Ovary (tissue), 9 donors: ENCODE measurements around the gene ADGRG1. TPM values are rescaled to one million over a fixed set of nuclear protein-coding genes. Genes with fewer than 3 reads are reported as not detected.

Experiments
- DNase-seq, 5 donors: peaks; one replicate each; pipeline ENCODE4 v3.0.0-alpha.2; 2019 to 2020
- H3K27ac ChIP-seq, 2 donors: fragments of 200-600 bp; one replicate each; pipeline versions ENCODE4 v1.5.1 to v1.8.0; 2019 to 2022
- H3K27me3 ChIP-seq: fragments of 200-600 bp; one replicate; pipeline ENCODE4 v1.8.0; 2022
- H3K36me3 ChIP-seq: fragments of 200-600 bp; sonication (generic); one replicate; pipeline ENCODE4 v1.5.1; 2019
- H3K4me1 ChIP-seq: one replicate; pipeline ENCODE4 v1.8.1; 2013; ENCODE audit warnings: mild to moderate bottlenecking, moderate library complexity; ENCODE audit not compliant: insufficient read depth
- H3K4me3 ChIP-seq: fragments of 200-600 bp; sonication (generic); one replicate; pipeline ENCODE4 v1.5.1; 2017
- H3K9me3 ChIP-seq, 2 donors: fragments of 200-600 bp in 1 of 2; sonication (generic) in 1 of 2; one replicate each; pipeline versions ENCODE4 v1.5.1 to v1.8.1; 2013 to 2019; ENCODE audit warnings: mild to moderate bottlenecking in 1 of 2, moderate library complexity in 1 of 2
- CTCF ChIP-seq, 3 donors: fragments of 450-650 bp in 2 of 3; fragments of 200-600 bp in 1 of 3; IDR thresholded peaks; one replicate each; pipeline versions ENCODE4 v1.5.1 to v1.8.0; 2016 to 2022; ENCODE audit warnings: antibody characterized with exemption in 3 of 3, mild to moderate bottlenecking in 1 of 3
- EP300 ChIP-seq: sonication (generic); formaldehyde crosslinking; IDR thresholded peaks from one replicate; pipeline ENCODE4 v1.6.1; 2017; ENCODE audit warnings: antibody characterized with exemption
- POLR2A ChIP-seq: fragments of 450-650 bp; IDR thresholded peaks from one replicate; pipeline ENCODE4 v1.6.1; 2017; ENCODE audit warnings: antibody characterized with exemption, mild to moderate bottlenecking, moderate library complexity
- WGBS, 3 donors: extraction: QIAGEN DNeasy Blood & Tissue Kit in 1 of 3; methylation state at CpG; one replicate each; pipeline versions ENCODE4 v1.1.5 to v1.1.7; 2013 to 2017; 5-methylcytosine and 5-hydroxymethylcytosine counted together
- intact Hi-C, 4 donors: fragments of 100-400 bp; cut with DNase I; formaldehyde crosslinking; loops; one replicate each; pipeline versions ENCODE4 v1.11.0 to v1.15.1; 2022 to 2023
- polyA plus RNA-seq, 2 donors: library from polyadenylated mRNA; stranded (reverse); fragments of 200-250 nt in 1 of 2; fragments of 350-450 nt in 1 of 2; fragmentation: Illumina TruSeq in 1 of 2; extraction: RNeasy Lipid Tissue Mini Kit (QIAGEN cat#74804) in 1 of 2; gene quantifications; one replicate each; pipeline ENCODE4 v1.2.3, GENCODE V29; 2013 to 2014
- total RNA-seq, 7 donors: library from RNA; depleted of rRNA in 2 of 7; stranded (reverse); fragments of >200 nt in 2 of 7; fragmentation: NEBNext Ultra II Directional in 3 of 7; extraction: Animal tissue kit (Norgen Biotek cat#: 25700) in 3 of 7; gene quantifications; one replicate each; pipeline versions ENCODE4 v1.1.0 to v1.2.4, GENCODE V29; 2016 to 2023
- donor health status: DM: no; HTN: no; CAD: no; lungs with moderate emphysema.
- donor health status: DM: no; HTN: no; CAD: no.
- donor health status: Bipolar disorder and iron deficiency.
- donor health status: DM: yes; HTN: yes; CAD: no.
- donor health status: DM: no; HTN: no; CAD: no.
- donor health status: DM: yes; HTN: yes; CAD: no.

The ADGRG1 gene
- total and polyA plus RNA-seq, 9 donors, result 6.2 to 54.0 (median 9.1) TPM

DNA sequence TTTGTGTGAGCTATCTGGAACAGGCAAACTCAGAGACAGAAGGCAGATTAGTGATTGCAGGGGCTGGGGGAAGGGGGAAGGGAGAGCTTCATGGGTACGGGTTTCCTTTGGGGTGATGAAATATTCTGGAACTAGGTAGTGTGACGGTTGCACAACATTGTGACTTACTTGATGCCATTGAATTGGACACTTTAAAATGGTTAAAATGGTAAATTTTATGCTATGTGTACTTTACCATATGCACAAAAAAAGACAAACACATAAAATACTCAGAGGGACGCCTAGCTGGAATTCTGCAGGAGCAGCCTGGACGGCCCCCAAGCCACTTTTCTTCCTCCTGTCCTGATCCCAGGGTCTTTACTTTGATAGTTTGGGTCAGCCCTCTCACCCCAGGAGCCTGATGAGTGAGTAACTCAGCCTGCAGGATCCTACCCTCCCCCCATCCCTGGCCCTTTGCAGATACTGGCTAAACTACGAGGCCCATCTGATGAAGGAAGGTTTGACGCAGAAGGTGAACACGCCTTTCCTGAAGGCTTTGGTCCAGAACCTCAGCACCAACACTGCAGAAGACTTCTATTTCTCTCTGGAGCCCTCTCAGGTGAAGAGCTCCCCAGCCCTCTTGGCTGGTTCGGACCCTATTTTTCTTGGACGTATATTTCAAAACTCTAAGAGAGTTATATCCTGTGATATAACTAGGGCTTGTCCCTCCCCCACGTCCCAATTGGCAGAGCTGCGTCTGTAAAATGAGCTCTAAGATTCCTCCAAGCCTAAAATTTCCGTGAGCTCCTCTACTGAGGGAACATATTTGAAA, 47.5 kb downstream of the ADGRG1 start:
- Histone ChIP-seq H3K27ac (no peak overlapping the region), H3K9me3 (no peaks in the 10 kb centered on the region), H3K36me3 (no peaks in the 10 kb centered on the region), H3K4me1 (no peaks in the 10 kb centered on the region), H3K4me3 (no peak overlapping the region), H3K27me3 (no peaks in the 10 kb centered on the region)
- 20 to 28% (median 24%) methylated on average over 12 of the region's 12 CpGs for WGBS, 3 donors
- TF ChIP-seq POLR2A (no peak), CTCF (IDR thresholded peaks at IDR 0.05) (no peak), EP300 (no peak)
- intact Hi-C loops, result no loop called here
- DNase-seq, result no peak

GRCh38 chr16:57676553-57677085, 48.2 kb downstream of the ADGRG1 start:
- no peak for TF ChIP-seq POLR2A
- no peak for TF ChIP-seq EP300
- TF ChIP-seq CTCF (IDR thresholded peaks at IDR 0.05), result no peak
- DNase-seq, result no peak
- Histone ChIP-seq H3K4me1 (no peaks in the 10 kb centered on the region), H3K27me3 (no peaks in the 10 kb centered on the region), H3K27ac (no peak overlapping the region), H3K9me3 (no peaks in the 10 kb centered on the region), H3K36me3 (no peaks in the 10 kb centered on the region), H3K4me3 (no peak overlapping the region)
- intact Hi-C loops, result no loop called here
- WGBS, 3 donors, result 42 to 66% (median 44%) methylated on average over 4 of the region's 4 CpGs

DNA sequence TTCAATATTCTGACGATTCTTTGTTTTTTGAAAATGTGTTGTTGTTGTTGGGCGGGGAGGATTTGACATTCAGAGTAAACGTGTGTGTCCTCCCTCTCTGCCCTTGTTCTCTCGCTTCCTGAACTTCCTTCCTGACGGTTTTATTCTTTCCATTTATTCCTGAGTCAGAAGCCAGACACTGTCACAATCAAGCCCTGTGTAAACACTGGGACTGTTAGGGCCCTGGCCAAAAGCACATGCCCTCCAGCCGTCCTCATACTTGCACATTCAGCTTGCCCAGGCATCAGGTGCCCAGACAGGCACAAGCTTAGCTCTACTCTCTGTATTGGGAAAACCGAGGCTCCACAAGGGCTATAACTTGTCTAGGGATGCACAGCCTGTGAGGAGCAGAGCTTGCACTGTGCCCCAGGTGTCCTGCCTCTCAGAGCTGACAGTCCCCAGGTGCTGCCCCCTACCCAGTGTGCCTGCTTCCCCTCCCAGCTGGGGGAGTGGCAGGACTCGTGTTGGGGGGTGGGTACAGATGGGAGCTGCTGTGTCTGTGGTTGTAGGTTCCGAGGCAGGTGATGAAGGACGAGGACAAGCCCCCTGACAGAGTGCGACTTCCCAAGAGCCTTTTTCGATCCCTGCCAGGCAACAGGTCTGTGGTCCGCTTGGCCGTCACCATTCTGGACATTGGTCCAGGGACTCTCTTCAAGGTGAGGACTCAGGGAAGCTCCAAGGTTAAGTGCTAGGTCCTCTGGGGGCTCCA, 49.4 kb downstream of the ADGRG1 start:
- no peaks in the 10 kb centered on the region for H3K36me3 ChIP-seq
- DNase-seq, result no peak
- H3K27me3 ChIP-seq, result no peaks in the 10 kb centered on the region
- no peak for TF ChIP-seq EP300
- no peak for TF ChIP-seq POLR2A
- no peak for TF ChIP-seq CTCF (IDR thresholded peaks at IDR 0.05)
- no peaks in the 10 kb centered on the region for H3K4me1 ChIP-seq
- no peak overlapping the region for H3K27ac ChIP-seq
- H3K4me3 ChIP-seq, result no peak overlapping the region
- WGBS, 3 donors, result 61 to 69% (median 63%) methylated on average over 14 of the region's 14 CpGs
- intact Hi-C loops, result no loop called here
- no peaks in the 10 kb centered on the region for H3K9me3 ChIP-seq

DNA sequence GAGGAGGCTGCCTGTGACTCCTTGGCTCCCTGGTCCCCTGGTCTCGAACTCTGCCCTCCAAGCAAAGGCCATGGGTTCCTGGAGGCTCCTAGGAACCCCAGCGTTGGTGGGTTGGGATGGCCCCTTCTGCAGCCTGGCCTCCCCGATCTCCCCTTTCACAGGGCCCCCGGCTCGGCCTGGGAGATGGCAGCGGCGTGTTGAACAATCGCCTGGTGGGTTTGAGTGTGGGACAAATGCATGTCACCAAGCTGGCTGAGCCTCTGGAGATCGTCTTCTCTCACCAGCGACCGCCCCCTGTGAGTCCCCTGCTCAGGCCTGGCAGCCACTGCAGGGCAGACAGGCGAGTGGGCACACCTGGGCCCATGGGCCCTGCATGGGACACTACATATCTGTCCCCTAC, 50.6 kb downstream of the ADGRG1 start:
- Histone ChIP-seq H3K4me3 (no peak overlapping the region), H3K36me3 (no peaks in the 10 kb centered on the region), H3K9me3 (no peaks in the 10 kb centered on the region), H3K27ac (no peak overlapping the region), H3K4me1 (no peaks in the 10 kb centered on the region), H3K27me3 (no peaks in the 10 kb centered on the region)
- intact Hi-C loops, result no loop called here
- no peak for DNase-seq
- 81 to 91% (median 82%) methylated on average over 12 of the region's 12 CpGs for WGBS, 3 donors
- TF ChIP-seq CTCF (IDR thresholded peaks at IDR 0.05) (no peak), POLR2A (no peak), EP300 (no peak)
